Measurements from ENCODE around the gene LPCAT4. TPM values are rescaled to one million over a fixed set of nuclear protein-coding genes. Genes with fewer than 3 reads are reported as not detected.

LPCAT4 gene
- total and polyA plus RNA-seq, 9 of the 15 experiments (the other 6 are each of a cell fraction or from before 2014, with no cell fraction given): 7.3 to 34.3 (median 14.4) TPM

DNA sequence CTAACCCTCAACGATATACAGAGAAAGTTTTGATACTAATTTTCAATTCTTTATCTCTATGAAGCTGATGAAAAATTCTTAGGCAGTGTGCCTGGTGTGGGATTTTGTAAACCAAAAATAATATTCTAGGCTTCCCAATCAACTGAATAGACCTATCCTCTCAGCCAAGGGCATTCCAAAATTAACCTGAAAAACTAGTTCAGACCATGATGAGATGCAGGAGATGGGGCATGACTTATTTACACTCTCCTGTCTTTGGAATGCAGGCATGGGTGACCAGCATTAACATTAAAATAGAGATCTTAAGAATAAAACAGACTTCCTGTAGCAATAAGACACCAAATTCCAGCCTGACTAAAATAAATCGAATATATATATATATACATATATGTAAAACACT lies 7.8 kb upstream of the LPCAT4 start (continued):
- TF ChIP-seq ZNF165 (CRISPR knock-in tag; IDR thresholded peaks at IDR 0.05; ENCODE audit: borderline replicate concordance): no peak
- TF ChIP-seq EGR1 (conservative IDR thresholded peaks at IDR 0.05): no peak

DNA sequence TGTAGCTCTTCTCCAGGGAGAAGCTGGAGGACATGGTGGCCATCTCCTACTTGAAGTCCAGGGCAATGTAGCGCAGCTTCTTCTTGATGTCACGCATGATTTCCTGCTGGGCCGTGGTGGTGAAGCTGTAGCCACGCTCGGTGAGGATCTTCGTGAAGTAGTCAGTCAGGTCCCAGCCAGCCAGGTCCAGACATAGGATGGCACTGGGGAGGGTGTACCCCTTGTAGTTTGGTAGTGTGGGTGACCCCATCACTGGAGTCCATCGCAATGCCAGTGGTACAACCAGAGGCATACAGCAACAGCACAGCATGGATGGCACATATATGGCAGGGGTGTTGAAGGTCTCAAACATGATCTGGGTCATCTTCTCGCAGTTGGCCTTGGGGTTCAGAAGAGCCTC lies 7.0 kb upstream of the LPCAT4 start:
- in situ Hi-C loops (cut with MboI): no loop called here
- Histone ChIP-seq H3K9me1 (ENCODE audit: control insufficient read depth, insufficient read depth, low read length) (no peaks in the 10 kb centered on the region), H3K27ac (ENCODE audit: extremely low read depth, low read depth, low read length) (no peak overlapping the region), H3K4me2 (ENCODE audit: insufficient read depth, low read length) (no peak overlapping the region), H3K4me3 (no peak overlapping the region), H4K20me1 (replicated peaks; ENCODE audit: control insufficient read depth, insufficient read depth, low read length) (no peaks in the 10 kb centered on the region), H3K9me3 (replicated peaks; ENCODE audit: control insufficient read depth, insufficient read depth, low read depth, low read length) (no peaks in the 10 kb centered on the region), H3K79me2 (ENCODE audit: control insufficient read depth, insufficient read depth, low read length) (no peaks in the 10 kb centered on the region), H3K9ac (ENCODE audit: insufficient read depth in 1 of 2, low read depth in 2 of 2, low read length in 2 of 2) (0 out of 4 replicates have a peak overlapping the region, but pooled peaks of 1 of the 2 experiments have one; percentile 2), H2AFZ (ENCODE audit: low read depth, low read length) (no peak overlapping the region), H3K36me3 (ENCODE audit: control insufficient read depth, insufficient read depth, low read length) (no peaks in the 10 kb centered on the region), H3K4me1 (replicated peaks in 1 of 2; ENCODE audit: control insufficient read depth in 2 of 2, insufficient read depth in 2 of 2, low read length in 2 of 2) (no peaks in the 10 kb centered on the region), H3K27me3 (ENCODE audit: control insufficient read depth in 2 of 2, insufficient read depth in 2 of 2, low read length in 2 of 2) (peaks cover 0 to 7% of the 10 kb centered on the region in 2 experiments; a peak in 1 of 5 replicates)
- ChIA-PET CTCF (ENCODE audit: low intra/inter-chr PET ratio) (no interaction called here), POLR2A (no interaction called here)
- 23% methylated on average over 8 of the region's 8 CpGs for WGBS (ENCODE audit: insufficient coverage, low coverage, missing lambda C conversion rate)
- DNase-seq (ENCODE audit: extremely low read depth in 1 of 4, low spot score in 3 of 4): no peak
- intact Hi-C loops (cut with micrococcal nuclease): no loop called here
- no TSS peak for BruUV-seq (replicated peaks)
- ATAC-seq: no peak
- FAIRE-seq: no peak
- TF ChIP-seq EHMT2 (IDR thresholded peaks at IDR 0.05) (no peak), ZEB2 (IDR thresholded peaks at IDR 0.05) (no peak), NCOA1 (IDR thresholded peaks at IDR 0.05; ENCODE audit: low read depth) (no peak), ZFP36 (IDR thresholded peaks at IDR 0.05; ENCODE audit: low read depth, low read length, partially characterized antibody) (no peak), ZNF77 (CRISPR knock-in tag; IDR thresholded peaks at IDR 0.05) (no peak), ZC3H8 (IDR thresholded peaks at IDR 0.05) (no peak), MCM7 (IDR thresholded peaks at IDR 0.05) (no peak), EGR1 (conservative IDR thresholded peaks at IDR 0.05) (no peak), TCFL5 (CRISPR knock-in tag; conservative IDR thresholded peaks at IDR 0.05) (no peak), KDM5B (IDR thresholded peaks at IDR 0.05; ENCODE audit: insufficient replicate concordance, low read depth, low read length) (no peak)
- TF ChIP-seq, protein P1, sequence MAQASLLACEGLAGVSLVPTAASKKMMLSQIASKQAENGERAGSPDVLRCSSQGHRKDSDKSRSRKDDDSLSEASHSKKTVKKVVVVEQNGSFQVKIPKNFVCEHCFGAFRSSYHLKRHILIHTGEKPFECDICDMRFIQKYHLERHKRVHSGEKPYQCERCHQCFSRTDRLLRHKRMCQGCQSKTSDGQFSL (CRISPR knock-in tag; IDR thresholded peaks at IDR 0.05): no peak
- TF ChIP-seq, protein P1 (tag; IDR thresholded peaks at IDR 0.05): no peak
- TF ChIP-seq, protein P2, sequence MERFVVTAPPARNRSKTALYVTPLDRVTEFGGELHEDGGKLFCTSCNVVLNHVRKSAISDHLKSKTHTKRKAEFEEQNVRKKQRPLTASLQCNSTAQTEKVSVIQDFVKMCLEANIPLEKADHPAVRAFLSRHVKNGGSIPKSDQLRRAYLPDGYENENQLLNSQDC (CRISPR knock-in tag; IDR thresholded peaks at IDR 0.05): no peak
- TF ChIP-seq, protein P3, sequence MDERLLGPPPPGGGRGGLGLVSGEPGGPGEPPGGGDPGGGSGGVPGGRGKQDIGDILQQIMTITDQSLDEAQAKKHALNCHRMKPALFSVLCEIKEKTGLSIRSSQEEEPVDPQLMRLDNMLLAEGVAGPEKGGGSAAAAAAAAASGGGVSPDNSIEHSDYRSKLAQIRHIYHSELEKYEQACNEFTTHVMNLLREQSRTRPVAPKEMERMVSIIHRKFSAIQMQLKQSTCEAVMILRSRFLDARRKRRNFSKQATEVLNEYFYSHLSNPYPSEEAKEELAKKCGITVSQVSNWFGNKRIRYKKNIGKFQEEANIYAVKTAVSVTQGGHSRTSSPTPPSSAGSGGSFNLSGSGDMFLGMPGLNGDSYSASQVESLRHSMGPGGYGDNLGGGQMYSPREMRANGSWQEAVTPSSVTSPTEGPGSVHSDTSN (CRISPR knock-in tag; IDR thresholded peaks at IDR 0.05; ENCODE audit: low read depth): no peak
- TF ChIP-seq, protein P3 (tag; conservative IDR thresholded peaks at IDR 0.05; ENCODE audit: low read depth): no peak
- TF ChIP-seq, protein P4, sequence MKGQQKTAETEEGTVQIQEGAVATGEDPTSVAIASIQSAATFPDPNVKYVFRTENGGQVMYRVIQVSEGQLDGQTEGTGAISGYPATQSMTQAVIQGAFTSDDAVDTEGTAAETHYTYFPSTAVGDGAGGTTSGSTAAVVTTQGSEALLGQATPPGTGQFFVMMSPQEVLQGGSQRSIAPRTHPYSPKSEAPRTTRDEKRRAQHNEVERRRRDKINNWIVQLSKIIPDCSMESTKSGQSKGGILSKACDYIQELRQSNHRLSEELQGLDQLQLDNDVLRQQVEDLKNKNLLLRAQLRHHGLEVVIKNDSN (CRISPR knock-in tag; IDR thresholded peaks at IDR 0.05): no peak

Data from K562 (cell line).